Measurements from ENCODE around the gene IL6R. TPM values are rescaled to one million over a fixed set of nuclear protein-coding genes. Genes with fewer than 3 reads are reported as not detected.
A peak's percentile ranks its signal among the peaks of the same experiment; 100 is the strongest.
"Not testable (repeated sequence)": the region's sequence is repeated elsewhere in the genome, so short reads cannot be mapped to it uniquely, and the experiment has no call there.

Gene IL6R
- total and polyA plus RNA-seq, 2 donors: 6.5 to 8.1 TPM

DNA sequence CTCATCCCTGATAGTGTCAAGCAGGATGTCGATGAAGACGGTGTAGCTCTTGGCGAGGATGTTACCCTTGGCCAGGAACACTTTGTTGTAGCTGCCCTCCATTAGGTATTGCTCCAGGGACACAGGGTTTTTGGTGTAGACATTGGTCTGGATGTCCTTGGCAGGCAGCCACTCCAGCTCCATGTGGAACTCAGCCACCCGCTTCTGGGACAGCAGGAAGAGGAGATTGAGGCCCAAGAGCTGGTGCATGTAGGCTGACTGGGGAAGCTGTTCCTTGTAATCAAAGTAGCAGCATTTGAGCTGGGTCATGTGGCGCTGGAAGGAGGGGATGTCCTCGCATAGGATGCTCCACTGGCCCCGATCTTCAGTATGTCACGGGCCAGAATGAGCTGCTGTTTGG is 9.5 kb downstream of the IL6R start:
- H3K4me1 ChIP-seq (ENCODE audit: insufficient read depth): no peaks in the 10 kb centered on the region
- no peak overlapping the region for H3K27ac ChIP-seq (ENCODE audit: low read depth)
- DNase-seq (ENCODE audit: extremely low spot score): no peak
- 97% methylated on average over 8 of the region's 8 CpGs for WGBS
- H3K36me3 ChIP-seq (ENCODE audit: insufficient read depth): no peaks in the 10 kb centered on the region
- no peak overlapping the region for H3K4me3 ChIP-seq (ENCODE audit: low read depth, low read length)

DNA sequence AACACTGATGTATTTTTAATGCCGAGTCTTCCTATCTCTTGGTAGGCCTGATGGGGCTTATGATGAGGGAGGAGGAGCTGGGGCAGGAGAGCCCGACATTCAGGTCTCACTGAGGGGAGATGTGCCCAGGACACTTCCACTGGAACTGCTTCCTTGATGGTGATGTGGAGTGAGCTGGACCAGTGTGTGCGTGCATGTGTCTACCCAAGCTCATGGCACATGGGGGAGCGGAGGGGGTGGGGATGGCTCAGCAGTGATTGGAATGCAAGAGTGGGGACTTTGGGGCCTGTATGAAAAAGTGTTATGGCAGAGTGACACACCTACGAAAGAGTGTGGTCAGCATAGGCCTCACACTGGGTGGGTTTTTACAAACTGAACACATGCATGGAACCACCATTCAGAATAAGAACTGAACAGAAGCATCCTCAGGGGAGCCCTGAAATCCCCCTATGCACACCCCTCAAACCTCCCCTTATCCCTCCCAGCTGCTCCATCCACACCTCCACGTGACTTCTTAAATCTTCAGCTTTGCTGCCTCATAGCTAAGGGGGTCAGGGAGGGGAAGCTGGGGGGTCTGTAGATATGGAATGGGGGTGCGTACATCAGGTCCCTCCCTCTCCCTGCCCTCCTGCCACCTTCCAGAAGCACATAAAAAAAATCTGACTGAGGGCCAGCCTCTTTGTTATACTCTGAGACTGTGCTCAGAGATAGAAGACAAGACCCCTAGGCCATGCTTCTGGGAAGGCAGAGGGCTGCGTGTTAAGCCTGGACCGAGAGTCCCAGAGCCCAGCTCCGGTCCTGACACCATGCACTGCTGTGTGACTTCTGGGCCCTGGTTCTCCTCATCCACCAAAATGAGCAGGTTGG is 11.6 kb downstream of the IL6R start:
- DNase-seq (ENCODE audit: extremely low spot score): no peak
- Histone ChIP-seq H3K36me3 (ENCODE audit: insufficient read depth) (no peaks in the 10 kb centered on the region), H3K4me3 (ENCODE audit: low read depth, low read length) (no peak overlapping the region), H3K27ac (ENCODE audit: low read depth) (no peak overlapping the region), H3K4me1 (ENCODE audit: insufficient read depth) (no peaks in the 10 kb centered on the region)
- WGBS: 97% methylated on average over 10 of the region's 10 CpGs

DNA sequence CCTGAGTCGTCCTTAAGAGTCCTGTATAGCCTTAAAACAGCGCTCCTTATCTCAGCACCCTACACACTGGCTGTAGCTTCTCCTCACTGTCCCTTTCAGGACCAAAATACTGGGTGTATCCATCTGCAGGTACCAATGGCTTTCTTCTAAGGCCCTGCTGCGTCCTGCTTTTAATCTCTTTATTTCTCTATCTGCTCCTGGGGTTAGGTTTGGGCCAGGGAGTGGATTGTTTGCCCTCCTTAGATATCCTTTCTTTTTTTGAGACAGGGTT is 12.1 kb downstream of the IL6R start:
- WGBS: 97% methylated on average over 3 of the region's 3 CpGs
- H3K4me3 ChIP-seq (ENCODE audit: low read depth, low read length): no peak overlapping the region

DNA sequence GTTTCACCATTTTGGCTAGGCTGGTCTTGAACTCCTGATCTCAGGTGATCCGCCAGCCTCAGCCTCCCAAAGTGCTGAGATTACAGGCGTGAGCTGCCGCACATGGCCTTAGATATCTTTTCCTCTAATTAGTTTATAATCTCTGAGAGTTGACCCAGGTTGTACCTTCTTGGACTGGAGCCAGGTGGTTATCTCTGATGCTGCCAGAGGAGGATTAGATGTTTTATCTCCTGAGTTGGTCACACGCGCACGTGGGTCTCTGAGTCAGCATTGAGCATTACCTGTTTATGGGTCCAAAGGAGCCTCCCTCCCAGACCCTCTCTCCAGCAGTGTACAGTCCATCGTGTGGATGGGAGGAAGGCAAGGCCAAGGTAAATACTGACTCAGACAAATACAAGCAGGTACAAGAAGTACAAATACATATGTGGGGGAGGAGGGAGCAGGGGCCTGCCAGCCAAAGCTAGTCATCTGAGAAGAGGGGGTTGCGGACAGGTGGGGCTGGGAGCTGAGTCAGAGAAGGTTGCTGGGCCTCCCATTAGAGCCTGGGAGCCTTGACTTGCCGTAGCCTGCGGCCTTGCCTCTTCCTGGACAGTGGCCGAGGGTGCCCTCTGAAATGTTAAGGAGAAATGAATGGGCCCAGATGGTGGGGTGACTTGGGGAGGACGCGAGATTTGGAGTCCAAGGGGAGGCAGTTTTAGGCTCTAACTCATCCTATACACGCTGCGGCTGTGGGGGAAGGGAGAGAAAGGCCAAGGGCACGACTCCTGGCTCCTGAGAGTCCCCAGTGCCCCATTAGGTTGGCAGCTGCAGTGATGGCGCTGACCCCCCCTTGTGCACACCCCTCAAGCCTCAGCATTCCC is 13.1 kb downstream of the IL6R start:
- Histone ChIP-seq H3K4me3 (ENCODE audit: low read depth, low read length) (no peak overlapping the region), H3K36me3 (ENCODE audit: insufficient read depth) (no peaks in the 10 kb centered on the region), H3K4me1 (ENCODE audit: insufficient read depth) (no peaks in the 10 kb centered on the region), H3K27ac (ENCODE audit: low read depth) (peak overlapping the region; percentile 40)
- peak; percentile 76 for DNase-seq (ENCODE audit: extremely low spot score)
- 77% methylated on average over 17 of the region's 17 CpGs for WGBS

More for the DNA sequence above, 12.1 kb downstream of the IL6R start:
- no peak for DNase-seq (ENCODE audit: extremely low spot score)
- Histone ChIP-seq H3K27ac (ENCODE audit: low read depth) (no peak overlapping the region), H3K4me1 (ENCODE audit: insufficient read depth) (no peaks in the 10 kb centered on the region), H3K36me3 (ENCODE audit: insufficient read depth) (no peaks in the 10 kb centered on the region)

- Histone ChIP-seq H3K36me3 (ENCODE audit: insufficient read depth) (no peaks in the 10 kb centered on the region), H3K4me3 (ENCODE audit: low read depth, low read length) (no peak overlapping the region), H3K4me1 (ENCODE audit: insufficient read depth) (no peaks in the 10 kb centered on the region), H3K27ac (ENCODE audit: low read depth) (peak overlapping the region; percentile 74)
- no peak for DNase-seq (ENCODE audit: extremely low spot score)
- 44% methylated on average over 5 of the region's 5 CpGs for WGBS
Measured at GRCh38 chr1:154418923-154419619, 13.9 kb downstream of the IL6R start.

DNA sequence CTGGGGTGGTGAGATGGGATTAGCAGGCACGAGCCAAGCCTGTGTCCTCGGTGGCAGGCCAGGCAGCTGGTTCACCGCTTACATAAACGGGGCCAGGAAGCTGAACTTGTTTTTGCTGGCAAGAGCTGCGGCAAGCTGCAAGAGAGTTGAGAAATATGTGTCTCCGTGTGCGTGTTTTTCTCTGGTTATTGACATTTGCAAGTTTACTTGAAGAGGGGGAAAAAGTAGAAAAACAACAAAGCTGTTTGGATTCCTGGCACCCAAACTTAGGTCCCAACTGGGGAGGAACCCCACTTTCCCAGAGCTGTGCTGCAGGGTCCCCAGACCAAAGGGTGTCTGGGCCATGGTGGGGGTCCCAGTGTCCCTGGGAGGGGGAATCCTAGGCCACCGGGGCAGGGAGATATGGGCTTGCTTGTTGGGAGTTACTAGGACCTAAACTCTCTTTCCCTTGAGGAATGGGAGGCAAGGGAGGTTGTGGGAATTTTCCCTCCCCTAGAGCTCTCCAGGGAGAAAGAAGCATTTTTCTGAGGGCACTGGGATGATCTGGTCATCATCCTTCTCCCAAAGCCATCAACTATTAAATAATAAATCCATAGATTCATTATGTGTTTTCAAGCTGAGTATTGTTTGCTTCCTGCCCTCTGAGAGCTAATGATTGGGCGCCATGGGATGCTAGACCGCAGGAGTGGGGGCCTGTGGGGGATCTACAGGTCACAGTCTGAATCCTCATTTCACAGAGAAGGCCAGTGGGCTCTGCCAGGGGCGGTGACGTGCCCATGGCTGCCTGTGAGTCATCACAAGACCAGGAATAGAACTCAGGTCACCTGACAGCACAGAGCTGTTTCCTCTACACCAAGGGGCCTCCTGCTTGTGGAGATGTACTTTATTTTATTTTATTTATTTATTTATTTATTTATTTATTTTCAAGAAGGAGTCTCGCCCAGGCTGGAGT is 14.8 kb downstream of the IL6R start:
- no peak overlapping the region for H3K4me3 ChIP-seq (ENCODE audit: low read depth, low read length)
- no peaks in the 10 kb centered on the region for H3K36me3 ChIP-seq (ENCODE audit: insufficient read depth)
- peak overlapping the region; percentile 86 for H3K27ac ChIP-seq (ENCODE audit: low read depth)
- DNase-seq (ENCODE audit: extremely low spot score): no peak
- no peaks in the 10 kb centered on the region for H3K4me1 ChIP-seq (ENCODE audit: insufficient read depth)
- 20% methylated on average over 13 of the region's 13 CpGs for WGBS

DNA sequence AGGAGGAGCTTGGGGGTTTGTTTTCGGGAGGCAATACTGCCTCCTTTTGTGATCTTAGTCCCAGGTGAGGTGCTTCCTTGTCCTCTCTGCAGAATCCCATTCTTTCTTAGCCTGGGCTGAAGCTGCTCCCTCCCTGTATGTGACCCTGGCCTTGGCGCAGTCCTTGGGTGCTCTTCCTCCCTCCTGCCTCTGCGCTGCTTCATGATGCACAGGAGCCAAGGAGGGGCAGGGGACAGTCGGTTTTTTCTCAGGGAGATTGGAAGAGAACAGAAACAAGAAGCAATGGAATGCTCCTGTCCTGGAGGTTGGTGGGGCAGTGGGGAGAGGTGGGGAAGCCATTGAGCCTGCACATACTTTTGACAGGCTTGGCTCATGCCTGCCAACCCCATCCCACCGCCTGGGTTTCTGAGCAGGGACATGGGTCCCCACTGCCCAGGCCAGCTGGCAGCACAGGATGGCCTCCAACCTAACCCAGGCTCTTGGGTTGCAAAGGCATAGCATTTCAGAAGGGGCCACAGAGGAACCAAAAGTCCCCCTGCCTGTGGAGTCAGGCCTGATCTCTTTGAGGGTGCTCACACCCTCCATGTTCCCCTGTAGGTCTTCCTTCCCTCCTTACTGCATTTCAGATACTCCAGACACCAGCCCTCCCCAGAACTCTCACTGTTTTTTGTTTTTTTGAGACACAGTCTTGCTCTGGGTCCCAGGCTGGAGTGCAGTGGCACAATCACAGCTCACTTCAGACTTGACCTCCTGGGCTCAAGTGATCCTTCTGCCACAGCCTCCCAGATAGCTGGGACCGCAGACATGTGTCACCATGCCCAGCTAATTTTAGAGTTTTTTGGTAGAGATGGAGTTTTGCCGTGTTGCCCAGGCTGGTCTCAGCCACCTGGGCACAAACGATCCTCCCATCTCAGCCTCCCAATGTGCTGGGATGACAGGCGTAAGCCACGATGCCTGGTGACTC is 16.1 kb downstream of the IL6R start:
- Histone ChIP-seq H3K36me3 (ENCODE audit: insufficient read depth) (no peaks in the 10 kb centered on the region), H3K4me1 (ENCODE audit: insufficient read depth) (no peaks in the 10 kb centered on the region), H3K27ac (ENCODE audit: low read depth) (no peak overlapping the region), H3K4me3 (ENCODE audit: low read depth, low read length) (no peak overlapping the region)
- WGBS: 93% methylated on average over 10 of the region's 10 CpGs
- DNase-seq (ENCODE audit: extremely low spot score): no peak

- H3K36me3 ChIP-seq (ENCODE audit: insufficient read depth); H3K27ac ChIP-seq (ENCODE audit: low read depth); H3K4me1 ChIP-seq (ENCODE audit: insufficient read depth); DNase-seq (ENCODE audit: extremely low spot score); H3K4me3 ChIP-seq (ENCODE audit: low read depth, low read length): not testable (repeated sequence)
- WGBS: 96% methylated on average over 8 of the region's 8 CpGs
Measured at GRCh38 chr1:154422049-154422448, 16.9 kb downstream of the IL6R start.

- no peaks in the 10 kb centered on the region for H3K36me3 ChIP-seq (ENCODE audit: insufficient read depth)
- H3K4me1 ChIP-seq (ENCODE audit: insufficient read depth): no peaks in the 10 kb centered on the region
- no peak overlapping the region for H3K4me3 ChIP-seq (ENCODE audit: low read depth, low read length)
- WGBS: 84% methylated on average over 9 of the region's 9 CpGs
- no peak for DNase-seq (ENCODE audit: extremely low spot score)
- H3K27ac ChIP-seq (ENCODE audit: low read depth): no peak overlapping the region
Measured at GRCh38 chr1:154422521-154422920, 17.4 kb downstream of the IL6R start.

DNA sequence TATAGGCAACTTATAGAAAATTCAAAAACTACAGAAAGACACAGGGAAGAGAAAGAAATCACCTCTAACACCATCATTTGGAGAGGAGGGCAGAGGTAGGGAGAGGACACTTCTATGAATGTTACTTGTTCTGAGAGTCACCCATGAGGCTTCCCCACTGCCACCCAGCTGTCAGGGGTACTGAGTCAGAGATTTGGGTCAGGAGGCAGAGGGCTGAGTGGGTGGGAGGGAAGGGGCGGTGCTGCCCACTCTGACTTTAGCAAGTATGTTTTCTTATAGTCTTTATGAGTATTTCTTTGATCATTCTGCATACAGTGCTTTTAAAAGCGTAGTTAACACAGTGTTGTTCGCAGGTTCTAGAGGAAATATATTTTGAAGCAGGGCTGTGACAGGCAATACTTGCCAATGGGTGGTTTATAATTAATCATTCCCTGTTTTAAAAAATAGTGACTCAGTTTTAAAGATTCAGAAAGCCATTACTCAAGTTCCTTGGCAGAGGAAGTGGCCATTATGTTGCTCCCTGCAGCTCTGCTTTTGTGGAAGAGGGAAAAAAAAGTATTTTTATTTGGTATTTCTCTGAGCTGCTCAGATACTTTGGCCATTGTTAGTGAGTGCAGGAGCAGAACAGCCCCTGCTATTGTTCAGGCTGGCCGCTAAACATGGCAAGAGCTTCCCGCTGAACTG is 18.3 kb downstream of the IL6R start:
- H3K4me1 ChIP-seq (ENCODE audit: insufficient read depth): peaks cover 1% of the 10 kb centered on the region
- H3K4me3 ChIP-seq (ENCODE audit: low read depth, low read length): no peak overlapping the region
- WGBS: 62% methylated on average over 5 of the region's 5 CpGs
- DNase-seq (ENCODE audit: extremely low spot score): no peak
- H3K36me3 ChIP-seq (ENCODE audit: insufficient read depth): no peaks in the 10 kb centered on the region
- no peak overlapping the region for H3K27ac ChIP-seq (ENCODE audit: low read depth)

DNA sequence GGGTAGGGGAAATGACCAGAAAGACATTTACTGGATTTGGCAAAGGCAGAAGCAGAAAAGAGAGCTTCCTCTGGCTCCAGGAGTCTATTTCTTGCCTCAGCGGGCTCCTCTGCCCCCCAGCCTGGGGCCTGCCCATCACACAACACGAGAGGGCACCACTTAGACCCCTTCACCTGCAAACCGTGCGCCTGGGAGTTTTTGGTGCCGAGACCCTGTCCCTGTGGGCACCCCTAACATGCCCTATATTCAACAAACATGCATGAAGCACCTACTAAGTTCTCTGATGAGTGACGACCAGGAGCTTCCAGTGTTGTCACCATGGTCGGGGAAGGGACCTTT is 18.8 kb downstream of the IL6R start:
- Histone ChIP-seq H3K36me3 (ENCODE audit: insufficient read depth) (no peaks in the 10 kb centered on the region), H3K4me1 (ENCODE audit: insufficient read depth) (peaks cover 1% of the 10 kb centered on the region), H3K4me3 (ENCODE audit: low read depth, low read length) (no peak overlapping the region), H3K27ac (ENCODE audit: low read depth) (no peak overlapping the region)
- no peak for DNase-seq (ENCODE audit: extremely low spot score)
- WGBS: 88% methylated on average over 7 of the region's 7 CpGs

- 90% methylated on average over 6 of the region's 6 CpGs for WGBS
- no peak overlapping the region for H3K4me3 ChIP-seq (ENCODE audit: low read depth, low read length)
- no peaks in the 10 kb centered on the region for H3K36me3 ChIP-seq (ENCODE audit: insufficient read depth)
- peaks cover 1% of the 10 kb centered on the region for H3K4me1 ChIP-seq (ENCODE audit: insufficient read depth)
- no peak overlapping the region for H3K27ac ChIP-seq (ENCODE audit: low read depth)
- no peak for DNase-seq (ENCODE audit: extremely low spot score)
Measured at GRCh38 chr1:154425172-154425571, 20.0 kb downstream of the IL6R start.
